ENCODE measurements around the gene TFDP1.

DNA sequence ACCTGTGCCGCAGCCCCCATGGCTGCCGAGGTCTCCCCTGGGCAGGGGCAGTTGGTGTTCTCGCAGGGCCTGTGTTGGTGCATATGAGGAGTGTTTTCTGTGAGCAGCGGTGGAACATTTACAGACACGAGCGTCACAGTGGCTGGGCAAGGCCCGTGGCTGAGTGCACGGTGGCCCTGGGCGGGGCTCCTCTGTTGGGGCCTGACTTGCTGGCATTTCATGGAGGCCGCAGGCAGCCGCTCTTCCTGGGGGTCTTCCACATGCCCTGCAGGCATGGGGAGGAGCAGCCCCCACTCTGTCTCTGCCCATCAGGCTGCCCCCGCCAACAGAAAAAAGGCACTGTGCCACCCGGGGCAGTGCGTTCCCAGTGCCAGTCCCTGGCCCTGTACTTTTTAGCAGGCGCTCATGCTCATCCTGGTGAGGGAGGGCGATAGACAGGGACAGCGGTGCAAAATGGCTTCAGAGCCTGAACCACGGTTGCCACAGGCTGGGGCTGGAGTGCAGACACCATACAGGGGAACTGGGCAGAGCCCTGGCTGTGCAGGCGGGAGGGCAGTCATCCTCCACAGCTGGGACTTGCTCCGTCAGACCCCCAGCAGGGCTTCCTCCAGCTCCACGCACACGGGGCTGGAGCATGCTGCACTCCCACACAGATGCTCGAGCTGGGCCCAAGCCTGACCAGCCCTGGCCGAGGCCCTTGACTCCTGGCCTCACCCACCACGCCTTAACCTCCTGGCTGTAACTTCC, 23.5 kb downstream of the TFDP1 start:
- TF ChIP-seq CTCF (conservative IDR thresholded peaks at IDR 0.05 in 1 of 2, IDR thresholded peaks at IDR 0.05 in 1 of 2; ENCODE audit: low read depth in 1 of 2, low read length in 2 of 2) (no peak), EZH2 (IDR thresholded peaks at IDR 0.05; ENCODE audit: low read length, missing control alignments) (no peak)

Data from fibroblast of lung (primary cell).